ENCODE results near the gene MGAT3. TPM values are rescaled to one million over a fixed set of nuclear protein-coding genes. Genes with fewer than 3 reads are reported as not detected.

Gene MGAT3
- total and polyA plus RNA-seq, 2 of the 13 experiments (the other 11 are each of a cell fraction or from before 2014, with no cell fraction given): 0.11 to 0.15 TPM

DNA sequence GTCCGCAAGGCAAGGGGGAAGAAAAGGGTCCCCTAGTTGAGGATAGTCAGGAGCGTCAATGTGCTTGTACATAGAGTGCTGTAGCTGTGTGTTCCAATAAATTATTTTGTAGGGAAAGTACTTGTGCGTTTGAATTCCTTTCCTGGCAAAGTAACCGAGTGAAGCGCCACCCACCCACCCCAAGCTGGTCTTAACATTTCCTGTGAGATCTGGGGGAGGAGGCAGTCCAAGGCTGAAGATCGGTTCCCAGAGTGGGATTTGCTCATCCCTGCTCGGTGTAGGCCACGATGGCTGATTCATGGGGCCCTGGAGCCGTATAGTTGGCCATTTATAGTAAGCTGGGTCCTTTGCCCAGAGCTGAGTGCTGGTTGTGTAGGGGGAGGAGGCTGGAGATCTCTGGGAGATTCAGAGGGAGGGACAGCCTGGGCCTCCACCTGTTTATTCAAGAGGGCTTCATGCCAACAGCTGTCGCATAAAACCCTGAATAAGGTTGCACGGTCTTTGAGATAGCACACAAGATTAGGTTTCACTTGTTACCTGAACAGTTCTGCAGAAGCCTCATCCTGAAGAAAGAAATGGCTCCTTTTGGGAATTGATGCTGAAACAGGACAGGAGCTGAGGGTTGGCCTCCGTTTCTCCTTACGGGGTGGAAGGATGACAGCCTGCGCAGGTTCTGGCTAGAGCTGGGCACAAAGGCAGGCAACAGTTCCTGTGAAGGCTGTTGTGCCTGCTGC, 65.9 kb downstream of the MGAT3 start (continued):
- TF ChIP-seq KLF9 (CRISPR knock-in tag; IDR thresholded peaks at IDR 0.05; ENCODE audit: low read depth): no peak
- no peak; the same call in 1 of the 2 replicates for TF ChIP-seq RXRB (CRISPR knock-in tag; IDR thresholded peaks at IDR 0.05; ENCODE audit: borderline replicate concordance)
- TF ChIP-seq, protein P1, sequence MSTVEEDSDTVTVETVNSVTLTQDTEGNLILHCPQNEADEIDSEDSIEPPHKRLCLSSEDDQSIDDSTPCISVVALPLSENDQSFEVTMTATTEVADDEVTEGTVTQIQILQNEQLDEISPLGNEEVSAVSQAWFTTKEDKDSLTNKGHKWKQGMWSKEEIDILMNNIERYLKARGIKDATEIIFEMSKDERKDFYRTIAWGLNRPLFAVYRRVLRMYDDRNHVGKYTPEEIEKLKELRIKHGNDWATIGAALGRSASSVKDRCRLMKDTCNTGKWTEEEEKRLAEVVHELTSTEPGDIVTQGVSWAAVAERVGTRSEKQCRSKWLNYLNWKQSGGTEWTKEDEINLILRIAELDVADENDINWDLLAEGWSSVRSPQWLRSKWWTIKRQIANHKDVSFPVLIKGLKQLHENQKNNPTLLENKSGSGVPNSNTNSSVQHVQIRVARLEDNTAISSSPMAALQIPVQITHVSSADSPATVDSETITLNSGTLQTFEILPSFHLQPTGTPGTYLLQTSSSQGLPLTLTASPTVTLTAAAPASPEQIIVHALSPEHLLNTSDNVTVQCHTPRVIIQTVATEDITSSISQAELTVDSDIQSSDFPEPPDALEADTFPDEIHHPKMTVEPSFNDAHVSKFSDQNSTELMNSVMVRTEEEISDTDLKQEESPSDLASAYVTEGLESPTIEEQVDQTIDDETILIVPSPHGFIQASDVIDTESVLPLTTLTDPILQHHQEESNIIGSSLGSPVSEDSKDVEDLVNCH (CRISPR knock-in tag; IDR thresholded peaks at IDR 0.05): 0 out of 2 replicates have a peak, but pooled peaks have one; percentile 22
- TF ChIP-seq GATA4 (IDR thresholded peaks at IDR 0.05; ENCODE audit: borderline replicate concordance, low read depth): 0 out of 2 replicates have a peak, but pooled peaks have one; percentile 8
- TF ChIP-seq CENPT (CRISPR knock-in tag; IDR thresholded peaks at IDR 0.05; ENCODE audit: low read depth): no peak
- TF ChIP-seq GABPA (IDR thresholded peaks at IDR 0.05; ENCODE audit: low read depth, low read length): no peak
- no peak for TF ChIP-seq GABPA (CRISPR knock-in tag; IDR thresholded peaks at IDR 0.05; ENCODE audit: low read depth)
- TF ChIP-seq, protein P2, sequence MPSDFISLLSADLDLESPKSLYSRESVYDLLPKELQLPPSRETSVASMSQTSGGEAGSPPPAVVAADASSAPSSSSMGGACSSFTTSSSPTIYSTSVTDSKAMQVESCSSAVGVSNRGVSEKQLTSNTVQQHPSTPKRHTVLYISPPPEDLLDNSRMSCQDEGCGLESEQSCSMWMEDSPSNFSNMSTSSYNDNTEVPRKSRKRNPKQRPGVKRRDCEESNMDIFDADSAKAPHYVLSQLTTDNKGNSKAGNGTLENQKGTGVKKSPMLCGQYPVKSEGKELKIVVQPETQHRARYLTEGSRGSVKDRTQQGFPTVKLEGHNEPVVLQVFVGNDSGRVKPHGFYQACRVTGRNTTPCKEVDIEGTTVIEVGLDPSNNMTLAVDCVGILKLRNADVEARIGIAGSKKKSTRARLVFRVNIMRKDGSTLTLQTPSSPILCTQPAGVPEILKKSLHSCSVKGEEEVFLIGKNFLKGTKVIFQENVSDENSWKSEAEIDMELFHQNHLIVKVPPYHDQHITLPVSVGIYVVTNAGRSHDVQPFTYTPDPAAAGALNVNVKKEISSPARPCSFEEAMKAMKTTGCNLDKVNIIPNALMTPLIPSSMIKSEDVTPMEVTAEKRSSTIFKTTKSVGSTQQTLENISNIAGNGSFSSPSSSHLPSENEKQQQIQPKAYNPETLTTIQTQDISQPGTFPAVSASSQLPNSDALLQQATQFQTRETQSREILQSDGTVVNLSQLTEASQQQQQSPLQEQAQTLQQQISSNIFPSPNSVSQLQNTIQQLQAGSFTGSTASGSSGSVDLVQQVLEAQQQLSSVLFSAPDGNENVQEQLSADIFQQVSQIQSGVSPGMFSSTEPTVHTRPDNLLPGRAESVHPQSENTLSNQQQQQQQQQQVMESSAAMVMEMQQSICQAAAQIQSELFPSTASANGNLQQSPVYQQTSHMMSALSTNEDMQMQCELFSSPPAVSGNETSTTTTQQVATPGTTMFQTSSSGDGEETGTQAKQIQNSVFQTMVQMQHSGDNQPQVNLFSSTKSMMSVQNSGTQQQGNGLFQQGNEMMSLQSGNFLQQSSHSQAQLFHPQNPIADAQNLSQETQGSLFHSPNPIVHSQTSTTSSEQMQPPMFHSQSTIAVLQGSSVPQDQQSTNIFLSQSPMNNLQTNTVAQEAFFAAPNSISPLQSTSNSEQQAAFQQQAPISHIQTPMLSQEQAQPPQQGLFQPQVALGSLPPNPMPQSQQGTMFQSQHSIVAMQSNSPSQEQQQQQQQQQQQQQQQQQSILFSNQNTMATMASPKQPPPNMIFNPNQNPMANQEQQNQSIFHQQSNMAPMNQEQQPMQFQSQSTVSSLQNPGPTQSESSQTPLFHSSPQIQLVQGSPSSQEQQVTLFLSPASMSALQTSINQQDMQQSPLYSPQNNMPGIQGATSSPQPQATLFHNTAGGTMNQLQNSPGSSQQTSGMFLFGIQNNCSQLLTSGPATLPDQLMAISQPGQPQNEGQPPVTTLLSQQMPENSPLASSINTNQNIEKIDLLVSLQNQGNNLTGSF (CRISPR knock-in tag; IDR thresholded peaks at IDR 0.05): no peak
- no peak for TF ChIP-seq ZNF263 (CRISPR knock-in tag; IDR thresholded peaks at IDR 0.05)
- no peak for TF ChIP-seq ZKSCAN8 (CRISPR knock-in tag; IDR thresholded peaks at IDR 0.05; ENCODE audit: borderline replicate concordance)
- TF ChIP-seq, protein P3, sequence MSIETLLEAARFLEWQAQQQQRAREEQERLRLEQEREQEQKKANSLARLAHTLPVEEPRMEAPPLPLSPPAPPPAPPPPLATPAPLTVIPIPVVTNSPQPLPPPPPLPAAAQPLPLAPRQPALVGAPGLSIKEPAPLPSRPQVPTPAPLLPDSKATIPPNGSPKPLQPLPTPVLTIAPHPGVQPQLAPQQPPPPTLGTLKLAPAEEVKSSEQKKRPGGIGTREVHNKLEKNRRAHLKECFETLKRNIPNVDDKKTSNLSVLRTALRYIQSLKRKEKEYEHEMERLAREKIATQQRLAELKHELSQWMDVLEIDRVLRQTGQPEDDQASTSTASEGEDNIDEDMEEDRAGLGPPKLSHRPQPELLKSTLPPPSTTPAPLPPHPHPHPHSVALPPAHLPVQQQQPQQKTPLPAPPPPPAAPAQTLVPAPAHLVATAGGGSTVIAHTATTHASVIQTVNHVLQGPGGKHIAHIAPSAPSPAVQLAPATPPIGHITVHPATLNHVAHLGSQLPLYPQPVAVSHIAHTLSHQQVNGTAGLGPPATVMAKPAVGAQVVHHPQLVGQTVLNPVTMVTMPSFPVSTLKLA (IDR thresholded peaks at IDR 0.05): no peak
- TF ChIP-seq POGZ (CRISPR knock-in tag; IDR thresholded peaks at IDR 0.05): no peak
- no peak for TF ChIP-seq FOXC1 (CRISPR knock-in tag; IDR thresholded peaks at IDR 0.05; ENCODE audit: borderline replicate concordance)
- no peak for TF ChIP-seq SMYD3 (CRISPR knock-in tag; IDR thresholded peaks at IDR 0.05)
- TF ChIP-seq ZFY (CRISPR knock-in tag; IDR thresholded peaks at IDR 0.05): no peak
